K562 (cell line): ENCODE data around the gene KMT2E. TPM values are rescaled to one million over a fixed set of nuclear protein-coding genes. Genes with fewer than 3 reads are reported as not detected.

Experiments used
- BCLAF1 ChIP-seq, 2 experiments: fragments of 450-650 bp in 1 of 2; IDR thresholded peaks; 2 replicates each; pipeline ENCODE4 v1.6.1; 2011 to 2017; ENCODE audit warnings: low read depth in 2 of 2, antibody characterized with exemption in 1 of 2, borderline replicate concordance in 1 of 2, low read length in 1 of 2, mild to moderate bottlenecking in 1 of 2, mixed read lengths in 1 of 2; ENCODE audit not compliant: control insufficient read depth in 1 of 2
- polyA plus RNA-seq, 8 experiments: library from polyadenylated mRNA; depleted of rRNA in 4 of 8; stranded (reverse) in 5 of 8; unstranded in 3 of 8; fragments of >200 nt; fragmentation: Nextera tagmentation in 2 of 8; fragmentation: Illumina TruSeq in 1 of 8; extraction: Ambion mirVana in 2 of 8; extraction: Trizol in 1 of 8; gene quantifications; 2 replicates each; pipeline versions ENCODE4 v1.2.1 to v1.2.3, GENCODE V29; 2011 to 2014; ENCODE audit warnings: inconsistent platforms in 1 of 8, missing spikeins in 1 of 8
- total RNA-seq, 7 experiments: library from RNA; depleted of rRNA in 6 of 7; stranded (reverse); fragments of >200 nt in 6 of 7; fragmentation: Illumina TruSeq in 2 of 7; extraction: Trizol in 2 of 7; gene quantifications; 2 replicates each; pipeline versions ENCODE4 v1.2.1 to v1.2.3, GENCODE V29; 2011 to 2021; ENCODE audit warnings: low replicate concordance in 1 of 7
- TF ChIP-seq, protein P1 (sequence below), 2 experiments: fragments of 450-650 bp; IDR thresholded peaks; 2 replicates each; pipeline ENCODE4 v1.6.1; 2016
- TF ChIP-seq, protein P2 (sequence below): IDR thresholded peaks from 2 replicates; pipeline ENCODE4 v1.6.1; 2012; ENCODE audit warnings: low read depth, low read length, improper control_type of control experiment, borderline replicate concordance

KMT2E gene
- total and polyA plus RNA-seq, 9 of the 15 experiments (the other 6 are each of a cell fraction or from before 2014, with no cell fraction given), result 8.9 to 55.3 (median 38.1) TPM

GRCh38 chr7:105011141-105011830 lies 2.7 kb upstream of the KMT2E start (continued):
- 0 out of 4 replicates have a peak, but pooled peaks of 1 of the 2 experiments have one; percentile 22 for TF ChIP-seq BCLAF1 (IDR thresholded peaks at IDR 0.05; ENCODE audit: borderline replicate concordance in 1 of 2, control insufficient read depth in 1 of 2, low read depth in 2 of 2, low read length in 1 of 2)
- TF ChIP-seq, protein P1, sequence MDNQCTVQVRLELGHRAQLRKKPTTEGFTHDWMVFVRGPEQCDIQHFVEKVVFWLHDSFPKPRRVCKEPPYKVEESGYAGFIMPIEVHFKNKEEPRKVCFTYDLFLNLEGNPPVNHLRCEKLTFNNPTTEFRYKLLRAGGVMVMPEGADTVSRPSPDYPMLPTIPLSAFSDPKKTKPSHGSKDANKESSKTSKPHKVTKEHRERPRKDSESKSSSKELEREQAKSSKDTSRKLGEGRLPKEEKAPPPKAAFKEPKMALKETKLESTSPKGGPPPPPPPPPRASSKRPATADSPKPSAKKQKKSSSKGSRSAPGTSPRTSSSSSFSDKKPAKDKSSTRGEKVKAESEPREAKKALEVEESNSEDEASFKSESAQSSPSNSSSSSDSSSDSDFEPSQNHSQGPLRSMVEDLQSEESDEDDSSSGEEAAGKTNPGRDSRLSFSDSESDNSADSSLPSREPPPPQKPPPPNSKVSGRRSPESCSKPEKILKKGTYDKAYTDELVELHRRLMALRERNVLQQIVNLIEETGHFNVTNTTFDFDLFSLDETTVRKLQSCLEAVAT (IDR thresholded peaks at IDR 0.05), result peak; percentile 45 to 66; a peak in 3 of 4 replicates
- TF ChIP-seq, protein P2, sequence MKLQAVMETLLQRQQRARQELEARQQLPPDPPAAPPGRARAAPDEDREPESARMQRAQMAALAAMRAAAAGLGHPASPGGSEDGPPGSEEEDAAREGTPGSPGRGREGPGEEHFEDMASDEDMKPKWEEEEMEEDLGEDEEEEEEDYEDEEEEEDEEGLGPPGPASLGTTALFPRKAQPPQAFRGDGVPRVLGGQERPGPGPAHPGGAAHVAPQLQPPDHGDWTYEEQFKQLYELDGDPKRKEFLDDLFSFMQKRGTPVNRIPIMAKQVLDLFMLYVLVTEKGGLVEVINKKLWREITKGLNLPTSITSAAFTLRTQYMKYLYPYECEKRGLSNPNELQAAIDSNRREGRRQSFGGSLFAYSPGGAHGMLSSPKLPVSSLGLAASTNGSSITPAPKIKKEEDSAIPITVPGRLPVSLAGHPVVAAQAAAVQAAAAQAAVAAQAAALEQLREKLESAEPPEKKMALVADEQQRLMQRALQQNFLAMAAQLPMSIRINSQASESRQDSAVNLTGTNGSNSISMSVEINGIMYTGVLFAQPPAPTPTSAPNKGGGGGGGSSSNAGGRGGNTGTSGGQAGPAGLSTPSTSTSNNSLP, result 0 out of 2 replicates have a peak, but pooled peaks have one; percentile 10
- TF ChIP-seq, all 486 proteins: peak for 13
